Upper lobe of left lung (tissue), 4 donors: ENCODE measurements around the gene CERS1.

ENCODE experiments used
- CTCF ChIP-seq, 6 experiments: fragments of 450-650 bp in 4 of 6; fragments of 200-600 bp in 2 of 6; sonication (generic) in 2 of 6; IDR thresholded peaks; one replicate each; pipeline ENCODE4 v1.5.1; 2016 to 2019; ENCODE audit warnings: antibody characterized with exemption in 6 of 6
- EP300 ChIP-seq, 4 donors: sonication (generic); formaldehyde crosslinking; IDR thresholded peaks; one replicate each; pipeline ENCODE4 v1.5.1; 2017; ENCODE audit warnings: antibody characterized with exemption in 4 of 4, control low read depth in 2 of 4
- POLR2A ChIP-seq, 4 donors: fragments of 450-650 bp; IDR thresholded peaks; one replicate each; pipeline ENCODE4 v1.5.1; 2016 to 2017; ENCODE audit warnings: antibody characterized with exemption in 4 of 4, mild to moderate bottlenecking in 2 of 4
- POLR2AphosphoS5 ChIP-seq, 2 donors: sonication (generic); formaldehyde crosslinking; IDR thresholded peaks; one replicate each; pipeline ENCODE4 v1.5.1; 2017; ENCODE audit warnings: antibody characterized with exemption in 2 of 2

- no peak for TF ChIP-seq CTCF (IDR thresholded peaks at IDR 0.05)
- no peak for TF ChIP-seq POLR2A (IDR thresholded peaks at IDR 0.05)
- no peak for TF ChIP-seq POLR2AphosphoS5 (IDR thresholded peaks at IDR 0.05)
- no peak for TF ChIP-seq EP300 (IDR thresholded peaks at IDR 0.05)
These were observed 54.6 kb downstream of the CERS1 start for GRCh38 chr19:18841400-18841799.
